Astrocyte of the cerebellum (primary cell): ENCODE data around the gene B4GALT1.

Experiments used
- DNase-seq: peaks from one replicate; pipeline ENCODE4 v3.0.0-alpha.2; 2011; ENCODE audit warnings: low read depth
- H3K4me3 ChIP-seq: 2 replicates; pipeline ENCODE4 v1.5.1; 2011; ENCODE audit warnings: mild to moderate bottlenecking, low read depth, low read length, moderate library complexity
- in situ Hi-C: cut with HindIII; loops from 2 replicates; pipeline ENCODE4 v1.10.0; 2017; ENCODE audit warnings: low sequenced_read_pairs
- TF ChIP-seq, protein P1 (sequence below): IDR thresholded peaks from 2 replicates; pipeline ENCODE4 v1.5.1; 2012; ENCODE audit warnings: low read length, low read depth, moderate library complexity, mild to moderate bottlenecking; ENCODE audit errors: missing control alignments

B4GALT1 gene

DNA sequence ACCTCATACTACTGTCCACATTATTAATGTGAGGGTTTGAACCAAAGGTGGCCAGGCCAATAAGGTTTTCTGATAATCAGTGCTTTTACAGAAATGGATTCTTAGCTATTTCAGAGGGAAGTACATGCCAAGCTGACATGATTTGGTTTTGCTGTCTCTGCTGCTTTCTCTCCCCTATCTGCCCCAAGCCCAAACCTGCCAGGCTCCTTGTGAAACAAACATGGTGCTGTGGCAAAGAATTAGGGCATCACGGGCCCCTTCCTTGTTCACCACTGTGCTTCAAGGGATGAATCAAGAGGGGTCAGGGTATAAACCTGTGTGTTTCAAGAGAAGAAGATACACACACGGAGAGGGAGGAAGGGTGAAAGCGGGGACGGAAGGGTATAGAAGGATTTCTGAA, 49.3 kb downstream of the B4GALT1 start:
- H3K4me3 ChIP-seq, result no peak overlapping the region
- in situ Hi-C loops, result loop anchor here (5.0 kb wide), 1 partner anchor 40 kb away; the partner anchor contains the start of gene SMU1
- TF ChIP-seq, protein P1, sequence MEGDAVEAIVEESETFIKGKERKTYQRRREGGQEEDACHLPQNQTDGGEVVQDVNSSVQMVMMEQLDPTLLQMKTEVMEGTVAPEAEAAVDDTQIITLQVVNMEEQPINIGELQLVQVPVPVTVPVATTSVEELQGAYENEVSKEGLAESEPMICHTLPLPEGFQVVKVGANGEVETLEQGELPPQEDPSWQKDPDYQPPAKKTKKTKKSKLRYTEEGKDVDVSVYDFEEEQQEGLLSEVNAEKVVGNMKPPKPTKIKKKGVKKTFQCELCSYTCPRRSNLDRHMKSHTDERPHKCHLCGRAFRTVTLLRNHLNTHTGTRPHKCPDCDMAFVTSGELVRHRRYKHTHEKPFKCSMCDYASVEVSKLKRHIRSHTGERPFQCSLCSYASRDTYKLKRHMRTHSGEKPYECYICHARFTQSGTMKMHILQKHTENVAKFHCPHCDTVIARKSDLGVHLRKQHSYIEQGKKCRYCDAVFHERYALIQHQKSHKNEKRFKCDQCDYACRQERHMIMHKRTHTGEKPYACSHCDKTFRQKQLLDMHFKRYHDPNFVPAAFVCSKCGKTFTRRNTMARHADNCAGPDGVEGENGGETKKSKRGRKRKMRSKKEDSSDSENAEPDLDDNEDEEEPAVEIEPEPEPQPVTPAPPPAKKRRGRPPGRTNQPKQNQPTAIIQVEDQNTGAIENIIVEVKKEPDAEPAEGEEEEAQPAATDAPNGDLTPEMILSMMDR, result no peak
- no peak for DNase-seq

DNA sequence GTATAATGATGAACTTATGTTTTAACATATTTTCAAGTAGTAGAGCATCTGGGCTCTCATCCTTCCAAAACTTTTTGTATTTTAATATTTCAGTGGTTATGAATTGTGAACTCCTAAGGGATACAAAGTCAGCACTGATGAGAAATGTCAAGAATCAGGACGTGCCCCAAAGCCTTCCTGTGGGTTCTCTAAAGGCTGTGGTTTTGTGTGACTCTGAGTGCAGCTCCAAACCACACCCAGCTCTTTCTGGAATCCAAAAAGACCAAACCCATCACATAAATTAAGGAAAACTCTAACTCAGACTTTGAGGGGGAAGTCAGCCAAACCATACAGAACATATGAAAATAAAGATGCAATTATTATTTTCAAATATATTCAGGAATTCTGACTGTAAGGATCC, 49.8 kb downstream of the B4GALT1 start:
- no peak overlapping the region for H3K4me3 ChIP-seq
- TF ChIP-seq, protein P1, result no peak
- peak; percentile 40 for DNase-seq
- in situ Hi-C loops, result loop anchor here (5.0 kb wide), 1 partner anchor 40 kb away; the partner anchor contains the start of gene SMU1

- in situ Hi-C loops, result loop anchor here (5.0 kb wide), 1 partner anchor 40 kb away; the partner anchor contains the start of gene SMU1
- TF ChIP-seq, protein P1, result no peak
Measured at GRCh38 chr9:33116860-33117259, 50.3 kb downstream of the B4GALT1 start.

GRCh38 chr9:33114746-33115145, 52.4 kb downstream of the B4GALT1 start:
- TF ChIP-seq, protein P1, result no peak
- H3K4me3 ChIP-seq, result no peak overlapping the region
- in situ Hi-C loops, result loop anchor here (5.0 kb wide), 1 partner anchor 37 kb away; the partner anchor contains the start of gene SMU1

More at GRCh38 chr9:33116860-33117259, 50.3 kb downstream of the B4GALT1 start:
- H3K4me3 ChIP-seq, result no peak overlapping the region
- no peak for DNase-seq

DNA sequence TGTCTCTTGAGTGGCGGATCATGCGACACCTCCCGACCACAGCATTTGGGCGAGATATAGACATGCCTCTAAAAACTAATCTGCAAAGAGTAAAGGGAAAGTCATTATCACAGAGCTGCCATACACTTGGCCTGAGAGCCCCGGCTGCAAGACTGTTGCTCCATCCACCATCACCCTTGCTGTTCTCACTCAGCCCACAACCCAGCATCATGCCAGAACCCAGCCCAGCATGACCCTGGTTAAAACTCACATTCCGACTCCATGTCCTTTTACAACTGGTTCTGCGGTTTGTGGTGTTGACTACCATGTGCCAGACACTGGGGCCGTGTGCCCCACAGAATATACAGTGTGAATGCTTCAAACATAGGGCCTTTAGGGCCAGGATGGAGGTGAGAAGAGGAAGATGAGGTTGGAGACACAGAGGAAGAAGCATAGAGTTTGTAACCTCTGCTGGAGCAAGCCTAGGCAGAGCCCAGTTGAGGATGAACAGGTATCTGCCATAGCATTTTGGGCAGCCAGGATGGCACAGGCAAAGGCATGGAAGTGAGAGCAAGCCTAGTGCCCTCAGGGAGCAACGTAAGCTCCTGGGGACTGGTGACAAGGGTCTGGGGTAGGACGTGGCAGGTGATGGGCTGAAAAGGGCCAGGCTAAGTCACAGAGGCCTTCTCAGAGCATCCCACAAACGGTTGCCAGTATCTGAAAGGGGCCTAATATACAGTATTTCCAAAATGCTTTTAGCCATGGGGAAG, 53.2 kb downstream of the B4GALT1 start:
- no peak overlapping the region for H3K4me3 ChIP-seq
- in situ Hi-C loops, result no loop called here
- TF ChIP-seq, protein P1, result no peak
- DNase-seq, result no peak

More at GRCh38 chr9:33114746-33115145, 52.4 kb downstream of the B4GALT1 start:
- DNase-seq, result no peak

- no peak overlapping the region for H3K4me3 ChIP-seq
- DNase-seq, result no peak
- in situ Hi-C loops, result no loop called here
- TF ChIP-seq, protein P1, result no peak
Measured at GRCh38 chr9:33112094-33112493, 55.0 kb downstream of the B4GALT1 start.
